GM12878 (cell line): Measurements from ENCODE around the gene RAB21. TPM values are rescaled to one million over a fixed set of nuclear protein-coding genes. Genes with fewer than 3 reads are reported as not detected.

ENCODE experiments used
- ATAC-seq: fragments of 200-7000 bp; cut with Tn5 transposase; 3 replicates; pipeline ENCODE4 v1.9.1; 2020; ENCODE audit warnings: mild to moderate bottlenecking, moderate library complexity
- BruUV-seq: library from RNA; stranded (reverse); fragments of 400-500 nt; replicated peaks from 2 replicates; lab custom pipeline; 2021; lab: Mats Ljungman, UMichigan
- CTCF ChIA-PET: fragments of 300-600 bp; sonication (Branson Sonifier 250); formaldehyde crosslinking; extraction: SDS; loops from one replicate; lab custom pipeline; 2021; ENCODE audit warnings: inconsistent platforms; lab: Yijun Ruan, JAX
- POLR2A ChIA-PET: fragments of 350-600 bp; formaldehyde crosslinking; extraction: SDS; loops from one replicate; lab custom pipeline; 2021; ENCODE audit warnings: inconsistent platforms; lab: Charles Lee
- RAD21 ChIA-PET: fragments of 300-600 bp; sonication (Branson Sonifier 250); formaldehyde crosslinking; loops from one replicate; lab custom pipeline; 2023; ENCODE audit warnings: antibody characterized with exemption; ENCODE audit not compliant: unreplicated experiment; lab: Charles Lee
- SMC1A ChIA-PET: fragments of 300-600 bp; sonication (Branson Sonifier 250); formaldehyde crosslinking; loops from one replicate; lab custom pipeline; 2023; ENCODE audit not compliant: unreplicated experiment, uncharacterized antibody; lab: Charles Lee
- DNase-seq: peaks from one replicate; pipeline ENCODE4 v3.0.0-alpha.2; 2011; ENCODE audit warnings: low read depth, low spot score
- FAIRE-seq: peaks from 3 replicates; lab custom pipeline; 2011; peaks lifted over from hg19 to GRCh38; lab: Jason Lieb, UNC
- H2AFZ ChIP-seq: 2 replicates; pipeline ENCODE4 v1.6.0; 2011; ENCODE audit warnings: low read depth, low read length, control low read depth; ENCODE audit not compliant: control insufficient read depth
- H3K27ac ChIP-seq: 2 replicates; pipeline ENCODE4 v1.5.1; 2011; ENCODE audit warnings: control low read depth; ENCODE audit not compliant: control insufficient read depth, insufficient read depth
- H3K27me3 ChIP-seq, 2 experiments: replicated peaks in 1 of 2; 2 replicates each; pipeline versions ENCODE4 v1.6.0 to v1.6.1; 2011; ENCODE audit warnings: low read length in 1 of 2; ENCODE audit not compliant: control insufficient read depth in 2 of 2, insufficient read depth in 2 of 2
- H3K36me3 ChIP-seq, 2 experiments: 2 replicates each; pipeline ENCODE4 v1.5.1; 2011; ENCODE audit warnings: low read length in 1 of 2; ENCODE audit not compliant: control insufficient read depth in 2 of 2, insufficient read depth in 2 of 2
- H3K4me1 ChIP-seq: 2 replicates; pipeline ENCODE4 v1.6.1; 2011; ENCODE audit warnings: mild to moderate bottlenecking, low read length, moderate library complexity, mixed read lengths; ENCODE audit not compliant: control insufficient read depth, insufficient read depth
- H3K4me2 ChIP-seq: 2 replicates; pipeline ENCODE4 v1.6.0; 2011; ENCODE audit warnings: control low read depth; ENCODE audit not compliant: control insufficient read depth, insufficient read depth
- H3K4me3 ChIP-seq: fragments of 200-600 bp; sonication (generic); 2 replicates; pipeline ENCODE4 v1.5.1; 2016
- H3K79me2 ChIP-seq: 2 replicates; pipeline ENCODE4 v1.6.0; 2011; ENCODE audit warnings: low read length; ENCODE audit not compliant: control insufficient read depth, insufficient read depth
- H3K9ac ChIP-seq: 2 replicates; pipeline ENCODE4 v1.8.0; 2011; ENCODE audit warnings: low read length, control low read depth, mixed read lengths; ENCODE audit not compliant: control insufficient read depth, insufficient read depth
- H3K9me3 ChIP-seq: replicated peaks from 3 replicates; pipeline ENCODE4 v1.5.1; 2011; ENCODE audit warnings: mild to moderate bottlenecking, low read length; ENCODE audit not compliant: control insufficient read depth, insufficient read depth
- H4K20me1 ChIP-seq: 2 replicates; pipeline ENCODE4 v1.6.0; 2011; ENCODE audit not compliant: control insufficient read depth, insufficient read depth
- BCLAF1 ChIP-seq: fragments of 450-650 bp; IDR thresholded peaks from 2 replicates; pipeline ENCODE4 v1.6.1; 2017; ENCODE audit warnings: antibody characterized with exemption, mild to moderate bottlenecking, moderate library complexity
- CBX5 ChIP-seq: sonication (generic); IDR thresholded peaks from 2 replicates; pipeline ENCODE4 v1.6.1; 2016; ENCODE audit warnings: low read depth, moderate library complexity, mild to moderate bottlenecking, inconsistent platforms
- HDAC2 ChIP-seq: fragments of 200-600 bp; sonication (generic); IDR thresholded peaks from 2 replicates; pipeline ENCODE4 v1.6.1; 2017
- MYB ChIP-seq: fragments of 150-350 bp; IDR thresholded peaks from 2 replicates; pipeline ENCODE4 v1.6.1; 2014; ENCODE audit warnings: mild to moderate bottlenecking, low read depth, low read length, borderline replicate concordance
- NFYB ChIP-seq: IDR thresholded peaks from 2 replicates; pipeline ENCODE4 v1.6.1; 2011; ENCODE audit warnings: low read depth, mild to moderate bottlenecking, low read length, improper control_type of control experiment, moderate library complexity; ENCODE audit not compliant: insufficient read depth
- RELB ChIP-seq: fragments of 450-650 bp; IDR thresholded peaks from 2 replicates; pipeline ENCODE4 v1.6.1; 2017; ENCODE audit warnings: low read depth, mild to moderate bottlenecking, moderate library complexity
- SMAD5 ChIP-seq: IDR thresholded peaks from 2 replicates; pipeline ENCODE4 v1.6.1; 2016; ENCODE audit warnings: antibody characterized with exemption, low read depth
- TCF3 ChIP-seq: IDR thresholded peaks from 2 replicates; pipeline ENCODE4 v1.6.1; 2012; ENCODE audit warnings: low read depth, mild to moderate bottlenecking, low read length, borderline replicate concordance; ENCODE audit not compliant: insufficient read depth
- WRNIP1 ChIP-seq: IDR thresholded peaks from 2 replicates; pipeline ENCODE4 v1.6.1; 2011; ENCODE audit warnings: low read depth, low read length, improper control_type of control experiment, borderline replicate concordance
- ZSCAN29 ChIP-seq: fragments of 450-650 bp; IDR thresholded peaks from 2 replicates; pipeline ENCODE4 v1.6.1; 2017; ENCODE audit warnings: mild to moderate bottlenecking, moderate library complexity
- WGBS: methylation state at CpG from one replicate; pipeline ENCODE4 v1.1.6; 2016; ENCODE audit warnings: low lambda C conversion rate; ENCODE audit not compliant: insufficient replicate concordance, insufficient coverage; ENCODE audit errors: missing lambda C conversion rate; 5-methylcytosine and 5-hydroxymethylcytosine counted together
- in situ Hi-C: fragments of 300-500 bp; cut with MboI; formaldehyde crosslinking; loops from 9 replicates; pipeline ENCODE4 v1.14.3; 2018; ENCODE audit warnings: mixed read lengths
- intact Hi-C: fragments of 100-400 bp; cut with micrococcal nuclease; formaldehyde crosslinking; loops from one replicate; pipeline ENCODE4 v1.14.2; 2022; ENCODE audit not compliant: unreplicated experiment
- polyA plus RNA-seq, 11 experiments: library from polyadenylated mRNA; depleted of rRNA in 4 of 11; unstranded in 6 of 11; stranded (reverse) in 5 of 11; fragments of >200 nt; fragmentation: Nextera tagmentation in 4 of 11; fragmentation: Illumina TruSeq in 1 of 11; extraction: Ambion mirVana in 4 of 11; extraction: Trizol in 1 of 11; gene quantifications; 1 replicate in 1 of 11; 2 replicates in 10 of 11; pipeline versions ENCODE4 v1.2.1 to v1.2.3, GENCODE V29; 2011 to 2016; ENCODE audit warnings: inconsistent platforms in 2 of 11, missing spikeins in 2 of 11, low read depth in 1 of 11
- total RNA-seq, 4 experiments: library from RNA; depleted of rRNA in 3 of 4; stranded (reverse); fragments of >200 nt in 3 of 4; fragmentation: Illumina TruSeq in 1 of 4; extraction: Trizol in 1 of 4; gene quantifications; 2 replicates each; pipeline versions ENCODE4 v1.2.1 to v1.2.3, GENCODE V29; 2013 to 2021

The RAB21 gene
- total and polyA plus RNA-seq, 10 of the 15 experiments (the other 5 are each of a cell fraction or from before 2014, with no cell fraction given) = 2.8 to 42.8 (median 16.1) TPM

GRCh38 chr12:71727958-71728357 lies 26.7 kb upstream of the RAB21 start (continued):
- no peak for TF ChIP-seq WRNIP1
- no peak for TF ChIP-seq SMAD5
- no peak for TF ChIP-seq HDAC2

GRCh38 chr12:71730936-71731335 lies 23.7 kb upstream of the RAB21 start:
- Histone ChIP-seq H3K27me3 (no peaks in the 10 kb centered on the region), H3K36me3 (no peaks in the 10 kb centered on the region), H3K79me2 (no peaks in the 10 kb centered on the region), H3K9ac (no peak overlapping the region), H3K4me1 (no peaks in the 10 kb centered on the region), H3K4me3 (no peak overlapping the region), H3K4me2 (no peak overlapping the region), H3K27ac (no peak overlapping the region), H4K20me1 (no peaks in the 10 kb centered on the region), H3K9me3 (no peaks in the 10 kb centered on the region), H2AFZ (no peak overlapping the region)
- ATAC-seq (no peak), FAIRE-seq (no peak), DNase-seq (no peak)
- POLR2A ChIA-PET = no interaction called here
- intact Hi-C loops (no loop called here), in situ Hi-C loops (loop anchor here (25.0 kb wide), 1 partner anchor 994 kb away; no protein-coding TSS in a partner anchor)
- BruUV-seq = no TSS peak
- SMC1A ChIA-PET = interaction anchor here (0.9 kb wide), 1 partner anchor 13 kb away, joined by 3 read pairs; no protein-coding TSS in a partner anchor
- CTCF ChIA-PET = interaction anchor here (1.3 to 1.7 kb wide), 2 partner anchors 15 to 16 kb away, joined by 3 to 6 read pairs; no protein-coding TSS in a partner anchor
- TF ChIP-seq RELB = no peak
- no peak for TF ChIP-seq NFYB
- no peak for TF ChIP-seq MYB
- no peak for TF ChIP-seq CBX5
- TF ChIP-seq ZSCAN29 = no peak
- TF ChIP-seq TCF3 = no peak
- TF ChIP-seq BCLAF1 = no peak
- RAD21 ChIA-PET = no interaction called here
- WGBS = 55% methylated on average over 7 of the region's 7 CpGs
